Endothelial cell of umbilical vein (primary cell): Measurements from ENCODE around the gene ZNF581. TPM values are rescaled to one million over a fixed set of nuclear protein-coding genes. Genes with fewer than 3 reads are reported as not detected.
A peak's percentile ranks its signal among the peaks of the same experiment; 100 is the strongest.

ENCODE experiments used
- BruUV-seq: library from RNA; stranded (reverse); fragments of 400-500 nt; replicated peaks from 2 replicates; lab custom pipeline; 2021; lab: Mats Ljungman, UMichigan
- CTCF ChIA-PET: fragments of 300-600, 350-600 bp; sonication (Branson Sonifier 250); formaldehyde crosslinking; loops from one replicate; lab custom pipeline; 2021; ENCODE audit warnings: antibody characterized with exemption, inconsistent platforms; lab: Charles Lee
- POLR2A ChIA-PET: fragments of 300-600, 350-600 bp; sonication (Branson Sonifier 250); formaldehyde crosslinking; loops from one replicate; lab custom pipeline; 2021; ENCODE audit warnings: antibody characterized with exemption, inconsistent platforms; lab: Charles Lee
- DNase-seq: peaks from one replicate; pipeline ENCODE4 v3.0.0-alpha.2; 2011; ENCODE audit warnings: low read depth, low spot score
- FAIRE-seq: peaks from 2 replicates; lab custom pipeline; 2011; peaks lifted over from hg19 to GRCh38; lab: Jason Lieb, UNC
- H2AFZ ChIP-seq: 2 replicates; pipeline ENCODE4 v1.6.0; 2012; ENCODE audit warnings: low read depth, low read length, control low read depth, inconsistent platforms
- H3K27ac ChIP-seq: 2 replicates; pipeline ENCODE4 v1.5.1; 2011; ENCODE audit warnings: low read depth, mild to moderate bottlenecking, control low read depth, low read length, moderate library complexity; ENCODE audit not compliant: insufficient read depth
- H3K27me3 ChIP-seq, 2 experiments: 2 replicates each; pipeline versions ENCODE4 v1.6.0 to v1.6.1; 2011; ENCODE audit warnings: low read length in 2 of 2, mixed read lengths in 1 of 2; ENCODE audit not compliant: control insufficient read depth in 2 of 2, insufficient read depth in 2 of 2
- H3K36me3 ChIP-seq, 2 experiments: 2 replicates in 1 of 2; 3 replicates in 1 of 2; pipeline ENCODE4 v1.5.1; 2011; ENCODE audit warnings: low read length in 2 of 2, mild to moderate bottlenecking in 1 of 2, moderate library complexity in 1 of 2; ENCODE audit not compliant: control insufficient read depth in 2 of 2, insufficient read depth in 2 of 2; ENCODE audit errors: extremely low read depth in 1 of 2
- H3K4me1 ChIP-seq: 3 replicates; pipeline ENCODE4 v1.5.1; 2011; ENCODE audit warnings: mild to moderate bottlenecking, low read length; ENCODE audit not compliant: control insufficient read depth, insufficient read depth; ENCODE audit errors: extremely low read depth
- H3K4me2 ChIP-seq: 2 replicates; pipeline ENCODE4 v1.6.1; 2011; ENCODE audit warnings: low read length, control low read depth, mixed read lengths; ENCODE audit not compliant: insufficient read depth
- H3K4me3 ChIP-seq, 3 experiments: fragments of 200-600 bp in 1 of 3; sonication (generic), shearing (Covaris generic) in 1 of 3; replicated peaks in 1 of 3; 2 replicates each; pipeline ENCODE4 v1.5.1; 2011 to 2016; ENCODE audit warnings: control low read depth in 3 of 3, low read length in 3 of 3, mild to moderate bottlenecking in 2 of 3, inconsistent platforms in 1 of 3, low read depth in 1 of 3, moderate library complexity in 1 of 3; ENCODE audit not compliant: insufficient read depth in 1 of 3
- H3K79me2 ChIP-seq: 2 replicates; pipeline ENCODE4 v1.6.0; 2012; ENCODE audit warnings: low read length, inconsistent platforms; ENCODE audit not compliant: control insufficient read depth, insufficient read depth
- H3K9ac ChIP-seq: replicated peaks from 2 replicates; pipeline ENCODE3; 2011; ENCODE audit warnings: low read length, control low read depth; ENCODE audit not compliant: insufficient read depth; ENCODE audit errors: extremely low read depth
- H3K9me1 ChIP-seq: replicated peaks from 3 replicates; pipeline ENCODE4 v1.6.0; 2011; ENCODE audit warnings: mild to moderate bottlenecking, low read length; ENCODE audit not compliant: control insufficient read depth, insufficient read depth; ENCODE audit errors: extremely low read depth
- H3K9me3 ChIP-seq: replicated peaks from 2 replicates; pipeline ENCODE4 v1.5.1; 2012; ENCODE audit warnings: low read length, inconsistent platforms; ENCODE audit not compliant: control insufficient read depth, insufficient read depth
- H4K20me1 ChIP-seq: replicated peaks from 2 replicates; pipeline ENCODE3; 2011; ENCODE audit warnings: mild to moderate bottlenecking, low read length; ENCODE audit not compliant: control insufficient read depth, insufficient read depth; ENCODE audit errors: extremely low read depth
- POLR2A ChIP-seq: IDR thresholded peaks from 2 replicates; pipeline ENCODE4 v1.6.1; 2012; ENCODE audit warnings: low read depth, mild to moderate bottlenecking, control low read depth, low read length
- POLR2AphosphoS5 ChIP-seq: IDR thresholded peaks from 2 replicates; pipeline ENCODE4 v1.6.1; 2012; ENCODE audit warnings: low read depth, mild to moderate bottlenecking, control low read depth, low read length, moderate library complexity; ENCODE audit not compliant: insufficient read depth
- dilution Hi-C: fragments of 300-500 bp; cut with MboI; formaldehyde crosslinking; loops from one replicate; pipeline ENCODE4 v1.15.0; 2019; ENCODE audit warnings: low sequenced_read_pairs; ENCODE audit not compliant: extremely low pct_ligation_motif_present
- intact Hi-C: fragments of 100-400 bp; cut with micrococcal nuclease; formaldehyde crosslinking; loops from one replicate; pipeline ENCODE4 v1.10.0; 2022
- polyA plus RNA-seq, 4 experiments: library from polyadenylated mRNA; depleted of rRNA in 3 of 4; stranded (reverse) in 3 of 4; unstranded in 1 of 4; fragments of >200 nt; gene quantifications; 2 replicates each; pipeline versions ENCODE4 v1.2.1 to v1.2.3, GENCODE V29; 2011 to 2012; ENCODE audit warnings: missing spikeins in 1 of 4
- total RNA-seq: library from RNA; stranded (reverse); gene quantifications from 2 replicates; pipeline ENCODE4 v1.2.3, GENCODE V29; 2021
- TF ChIP-seq, protein P1 (sequence below): IDR thresholded peaks from 2 replicates; pipeline ENCODE4 v1.6.1; 2011; ENCODE audit not compliant: insufficient read depth, insufficient read length

The ZNF581 gene
- total and polyA plus RNA-seq, 2 donors (not counting 3 experiments of a cell fraction or from before 2014, with no cell fraction given) = 31.4 to 32.3 TPM

DNA sequence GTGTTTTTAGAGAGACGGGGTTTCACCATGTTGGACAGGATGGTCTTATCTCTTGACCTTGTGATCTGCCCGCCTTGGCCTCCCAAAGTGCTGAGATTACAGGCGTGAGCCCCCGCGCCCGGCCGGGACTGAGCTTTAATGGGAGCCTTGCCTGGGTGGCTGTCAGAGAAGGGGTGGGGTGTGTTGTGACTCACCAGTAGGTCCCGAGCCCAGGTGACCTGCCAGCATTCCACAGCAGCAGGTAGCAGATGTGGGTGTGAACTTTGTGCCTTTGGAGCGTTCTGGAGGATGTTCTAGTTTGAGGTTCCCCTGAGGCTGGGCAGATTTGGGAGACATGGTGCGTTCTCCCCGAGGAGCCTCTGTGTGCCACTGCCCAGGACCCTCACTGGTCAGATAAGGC lies 24.5 kb downstream of the ZNF581 start:
- dilution Hi-C loops (no loop called here), intact Hi-C loops (no loop called here)
- TF ChIP-seq POLR2A = no peak
- TF ChIP-seq, protein P1, sequence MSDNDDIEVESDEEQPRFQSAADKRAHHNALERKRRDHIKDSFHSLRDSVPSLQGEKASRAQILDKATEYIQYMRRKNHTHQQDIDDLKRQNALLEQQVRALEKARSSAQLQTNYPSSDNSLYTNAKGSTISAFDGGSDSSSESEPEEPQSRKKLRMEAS = no peak
- TF ChIP-seq POLR2AphosphoS5 = no peak
- Histone ChIP-seq H3K9ac (no peak overlapping the region), H3K4me2 (no peak overlapping the region), H3K9me3 (no peaks in the 10 kb centered on the region), H2AFZ (no peak overlapping the region), H3K79me2 (peaks cover 87% of the 10 kb centered on the region), H3K27me3 (no peaks in the 10 kb centered on the region), H3K9me1 (no peaks in the 10 kb centered on the region), H3K27ac (no peak overlapping the region), H3K4me3 (no peak overlapping the region), H3K36me3 (peaks cover 22 to 66% of the 10 kb centered on the region in 2 experiments), H3K4me1 (peaks cover 4% of the 10 kb centered on the region), H4K20me1 (peaks cover 5% of the 10 kb centered on the region)
- CTCF ChIA-PET = interaction anchor here (0.9 kb wide), 1 partner anchor 13 kb away, joined by 3 read pairs; the partner anchor contains the start of gene U2AF2
- POLR2A ChIA-PET = no interaction called here
- no TSS peak for BruUV-seq
- DNase-seq = no peak
- no peak for FAIRE-seq

DNA sequence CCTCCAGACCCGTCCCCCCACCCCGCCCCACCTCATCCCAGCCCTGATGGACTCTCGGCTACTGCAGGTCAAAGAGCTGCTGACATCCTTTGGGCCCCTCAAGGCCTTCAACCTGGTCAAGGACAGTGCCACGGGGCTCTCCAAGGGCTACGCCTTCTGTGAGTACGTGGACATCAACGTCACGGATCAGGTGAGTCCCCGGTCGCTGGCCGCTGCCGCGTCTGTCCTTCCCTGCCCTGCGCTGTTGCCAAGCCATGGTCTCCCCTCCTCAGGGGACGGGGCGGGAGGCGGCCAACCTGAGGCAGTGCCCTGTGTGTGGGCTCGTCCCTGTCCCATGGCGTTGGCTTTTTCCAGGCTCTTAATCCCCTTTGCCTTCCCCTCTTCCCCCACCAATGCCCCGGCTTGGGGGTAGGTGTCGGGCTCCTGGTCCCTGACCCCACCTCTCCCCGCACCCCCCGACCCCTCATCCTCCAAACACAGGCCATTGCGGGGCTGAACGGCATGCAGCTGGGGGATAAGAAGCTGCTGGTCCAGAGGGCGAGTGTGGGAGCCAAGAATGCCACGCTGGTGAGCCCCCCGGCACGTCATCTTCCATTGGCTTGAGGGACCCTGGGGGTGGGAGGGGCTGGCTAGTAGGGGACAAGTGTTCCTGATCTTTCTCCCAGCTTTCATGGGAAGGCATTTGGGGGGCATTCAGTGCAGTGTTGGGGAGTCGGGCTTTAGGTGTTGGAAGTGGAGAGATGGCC lies 25.3 kb downstream of the ZNF581 start:
- peaks cover 5% of the 10 kb centered on the region for H4K20me1 ChIP-seq
- dilution Hi-C loops = no loop called here

More for the DNA sequence above, 25.3 kb downstream of the ZNF581 start:
- peaks cover 17 to 57% of the 10 kb centered on the region in 2 experiments for H3K36me3 ChIP-seq
- H3K79me2 ChIP-seq = peaks cover 87% of the 10 kb centered on the region
- DNase-seq (no peak), FAIRE-seq (no peak)
- TSS peak; percentile 16 for BruUV-seq
- H3K4me2 ChIP-seq = no peak overlapping the region
- H3K4me1 ChIP-seq = peaks cover 4% of the 10 kb centered on the region
- H3K27me3 ChIP-seq = no peaks in the 10 kb centered on the region
- H3K27ac ChIP-seq = no peak overlapping the region
- no peaks in the 10 kb centered on the region for H3K9me1 ChIP-seq
- H2AFZ ChIP-seq = no peak overlapping the region
- CTCF ChIA-PET = interaction anchor here (3.8 kb wide), 1 partner anchor 36 kb away, joined by 52 read pairs; no protein-coding TSS in a partner anchor
- intact Hi-C loops = no loop called here
- no peak overlapping the region for H3K4me3 ChIP-seq
- TF ChIP-seq, protein P1 = no peak
- POLR2A ChIA-PET = no interaction called here
- no peak overlapping the region for H3K9ac ChIP-seq
- no peaks in the 10 kb centered on the region for H3K9me3 ChIP-seq
